ENCODE results near the gene MYLK. TPM values are rescaled to one million over a fixed set of nuclear protein-coding genes. Genes with fewer than 3 reads are reported as not detected.

MYLK gene
- total RNA-seq, 1 experiment from 2014 or later: 23.0 TPM

- Histone ChIP-seq H3K36me3 (ENCODE audit: control insufficient read depth, insufficient read depth, low read length) (no peaks in the 10 kb centered on the region), H3K27me3 (replicated peaks; ENCODE audit: control insufficient read depth, insufficient read depth, low read length) (no peaks in the 10 kb centered on the region), H3K4me1 (no peaks in the 10 kb centered on the region), H3K4me3 (ENCODE audit: low read depth, low read length) (no peak overlapping the region), H3K9me3 (peaks cover 23% of the 10 kb centered on the region)
- no peak for TF ChIP-seq CTCF (IDR thresholded peaks at IDR 0.05; ENCODE audit: insufficient read depth in 1 of 2, low read depth in 1 of 2, low read length in 1 of 2, severe bottlenecking in 1 of 2, unreplicated experiment in 1 of 2)
- intact Hi-C loops (cut with micrococcal nuclease; ENCODE audit: unreplicated experiment): no loop called here
- ChIA-PET POLR2A (no interaction called here), CTCF (interaction anchor here (0.7 kb wide), 1 partner anchor 10 kb away, joined by 4 read pairs; no protein-coding TSS in a partner anchor)
- BruUV-seq (replicated peaks): no TSS peak
- Mint-ChIP-seq H3K36me3 (ENCODE audit: insufficient read depth, unreplicated experiment) (no peaks in the 10 kb centered on the region), H3K4me1 (ENCODE audit: low read depth, unreplicated experiment) (no peaks in the 10 kb centered on the region), H3K4me3 (ENCODE audit: unreplicated experiment) (no peak overlapping the region), H3K27ac (ENCODE audit: unreplicated experiment) (no peak overlapping the region), H3K9me3 (ENCODE audit: unreplicated experiment) (peaks cover 43% of the 10 kb centered on the region), H3K27me3 (ENCODE audit: insufficient read depth, unreplicated experiment) (no peaks in the 10 kb centered on the region)
- DNase-seq: no peak
Observed at GRCh38 chr3:123841476-123842238, 42.5 kb downstream of the MYLK start.

GRCh38 chr3:123840961-123841360, 43.2 kb downstream of the MYLK start:
- H3K27me3 Mint-ChIP-seq (ENCODE audit: insufficient read depth, unreplicated experiment): no peaks in the 10 kb centered on the region
- ChIA-PET POLR2A (no interaction called here), CTCF (interaction anchor here (0.7 kb wide), 1 partner anchor 9 kb away, joined by 4 read pairs; no protein-coding TSS in a partner anchor)
- H3K9me3 Mint-ChIP-seq (ENCODE audit: unreplicated experiment): peaks cover 43% of the 10 kb centered on the region
- no peak overlapping the region for H3K27ac Mint-ChIP-seq (ENCODE audit: unreplicated experiment)
- H3K36me3 ChIP-seq (ENCODE audit: control insufficient read depth, insufficient read depth, low read length): no peaks in the 10 kb centered on the region
- no peak for TF ChIP-seq CTCF (IDR thresholded peaks at IDR 0.05; ENCODE audit: insufficient read depth in 1 of 2, low read depth in 1 of 2, low read length in 1 of 2, severe bottlenecking in 1 of 2, unreplicated experiment in 1 of 2)
- peaks cover 22% of the 10 kb centered on the region for H3K9me3 ChIP-seq
- H3K4me3 ChIP-seq (ENCODE audit: low read depth, low read length): no peak overlapping the region
- no peaks in the 10 kb centered on the region for H3K27me3 ChIP-seq (replicated peaks; ENCODE audit: control insufficient read depth, insufficient read depth, low read length)
- no peaks in the 10 kb centered on the region for H3K4me1 ChIP-seq
- DNase-seq: no peak
- H3K36me3 Mint-ChIP-seq (ENCODE audit: insufficient read depth, unreplicated experiment): no peaks in the 10 kb centered on the region
- no peaks in the 10 kb centered on the region for H3K4me1 Mint-ChIP-seq (ENCODE audit: low read depth, unreplicated experiment)
- intact Hi-C loops (cut with micrococcal nuclease; ENCODE audit: unreplicated experiment): no loop called here
- no TSS peak for BruUV-seq (replicated peaks)
- H3K4me3 Mint-ChIP-seq (ENCODE audit: unreplicated experiment): no peak overlapping the region

- BruUV-seq (replicated peaks): no TSS peak
- Mint-ChIP-seq H3K9me3 (ENCODE audit: unreplicated experiment) (peaks cover 37% of the 10 kb centered on the region), H3K36me3 (ENCODE audit: insufficient read depth, unreplicated experiment) (no peaks in the 10 kb centered on the region), H3K27me3 (ENCODE audit: insufficient read depth, unreplicated experiment) (no peaks in the 10 kb centered on the region), H3K4me3 (ENCODE audit: unreplicated experiment) (no peak overlapping the region), H3K27ac (ENCODE audit: unreplicated experiment) (no peak overlapping the region), H3K4me1 (ENCODE audit: low read depth, unreplicated experiment) (no peaks in the 10 kb centered on the region)
- ChIA-PET CTCF (no interaction called here), POLR2A (no interaction called here)
- no peak for TF ChIP-seq CTCF (IDR thresholded peaks at IDR 0.05; ENCODE audit: insufficient read depth in 1 of 2, low read depth in 1 of 2, low read length in 1 of 2, severe bottlenecking in 1 of 2, unreplicated experiment in 1 of 2)
- Histone ChIP-seq H3K4me1 (no peaks in the 10 kb centered on the region), H3K9me3 (peaks cover 22% of the 10 kb centered on the region), H3K36me3 (ENCODE audit: control insufficient read depth, insufficient read depth, low read length) (no peaks in the 10 kb centered on the region), H3K27me3 (replicated peaks; ENCODE audit: control insufficient read depth, insufficient read depth, low read length) (no peaks in the 10 kb centered on the region), H3K4me3 (ENCODE audit: low read depth, low read length) (no peak overlapping the region)
- DNase-seq: no peak
- intact Hi-C loops (cut with micrococcal nuclease; ENCODE audit: unreplicated experiment): no loop called here
Observed at GRCh38 chr3:123837858-123838257, 46.3 kb downstream of the MYLK start.

Measured in Caco-2 (cell line).